Progenitor cell of endocrine pancreas (in vitro differentiated cells): ENCODE data around the gene GJB4. TPM values are rescaled to one million over a fixed set of nuclear protein-coding genes. Genes with fewer than 3 reads are reported as not detected.
"Not testable (repeated sequence)": the region's sequence is repeated elsewhere in the genome, so short reads cannot be mapped to it uniquely, and the experiment has no call there.

Experiments
- DNase-seq: peaks from one replicate; pipeline ENCODE4 v3.0.0; 2021; ENCODE audit warnings: low spot score; ENCODE audit not compliant: unreplicated experiment
- H3K27ac Mint-ChIP-seq: 2 replicates; pipeline ENCODE4 v1.8.0; 2021; ENCODE audit warnings: mild to moderate bottlenecking, moderate library complexity, mixed read lengths
- H3K27me3 Mint-ChIP-seq: 2 replicates; pipeline ENCODE4 v1.8.0; 2021; ENCODE audit warnings: mixed read lengths
- H3K36me3 Mint-ChIP-seq: 2 replicates; pipeline ENCODE4 v1.8.0; 2022; ENCODE audit warnings: mixed read lengths; ENCODE audit not compliant: insufficient read depth
- H3K4me1 Mint-ChIP-seq: 2 replicates; pipeline ENCODE4 v1.8.0; 2021; ENCODE audit warnings: low read depth, mixed read lengths
- H3K4me3 Mint-ChIP-seq: 2 replicates; pipeline ENCODE4 v1.8.0; 2021; ENCODE audit warnings: low read depth, mild to moderate bottlenecking, moderate library complexity, mixed read lengths
- H3K9me3 Mint-ChIP-seq: 2 replicates; pipeline ENCODE4 v1.8.0; 2021; ENCODE audit warnings: low read depth, mixed read lengths
- CTCF ChIP-seq: fragments of 200-600 bp; sonication (generic); IDR thresholded peaks from one replicate; pipeline ENCODE4 v1.5.0; 2021; ENCODE audit warnings: antibody characterized with exemption, mild to moderate bottlenecking; ENCODE audit not compliant: unreplicated experiment
- total RNA-seq: library from RNA; stranded (reverse); gene quantifications from 2 replicates; pipeline ENCODE4 v1.2.1, GENCODE V29; 2021

GJB4 gene
- total RNA-seq, 1 donor from 2014 or later: not detected

GRCh38 chr1:34800214-34800613 lies 40.7 kb downstream of the GJB4 start:
- no peak overlapping the region for H3K4me3 Mint-ChIP-seq
- no peak for TF ChIP-seq CTCF
- peaks cover 8% of the 10 kb centered on the region for H3K27me3 Mint-ChIP-seq
- H3K9me3 Mint-ChIP-seq: peaks cover 8% of the 10 kb centered on the region
- peaks cover 22% of the 10 kb centered on the region for H3K4me1 Mint-ChIP-seq
- no peak overlapping the region for H3K27ac Mint-ChIP-seq
- no peak for DNase-seq
- peaks cover 14% of the 10 kb centered on the region for H3K36me3 Mint-ChIP-seq

GRCh38 chr1:34803770-34804169 lies 44.2 kb downstream of the GJB4 start:
- no peak for DNase-seq
- Mint-ChIP-seq H3K9me3 (peaks cover 8% of the 10 kb centered on the region), H3K4me3 (no peak overlapping the region), H3K4me1 (peaks cover 2% of the 10 kb centered on the region), H3K27ac (no peak overlapping the region), H3K27me3 (no peaks in the 10 kb centered on the region), H3K36me3 (peaks cover 3% of the 10 kb centered on the region)
- no peak for TF ChIP-seq CTCF

GRCh38 chr1:34806396-34806795 lies 46.9 kb downstream of the GJB4 start:
- Mint-ChIP-seq H3K9me3 (peaks cover 12% of the 10 kb centered on the region), H3K27ac (no peak overlapping the region), H3K4me3 (no peak overlapping the region), H3K4me1 (no peaks in the 10 kb centered on the region), H3K27me3 (no peaks in the 10 kb centered on the region), H3K36me3 (peaks cover 3% of the 10 kb centered on the region)
- no peak for DNase-seq
- TF ChIP-seq CTCF: no peak

- Mint-ChIP-seq H3K9me3 (peaks cover 9% of the 10 kb centered on the region), H3K4me1 (peaks cover 2% of the 10 kb centered on the region), H3K27me3 (no peaks in the 10 kb centered on the region), H3K27ac (no peak overlapping the region), H3K36me3 (peaks cover 3% of the 10 kb centered on the region), H3K4me3 (no peak overlapping the region)
- no peak for TF ChIP-seq CTCF
- DNase-seq: no peak
These were observed 48.7 kb downstream of the GJB4 start for GRCh38 chr1:34808051-34808810.

GRCh38 chr1:34810781-34811180 lies 51.2 kb downstream of the GJB4 start:
- H3K9me3 Mint-ChIP-seq, H3K4me3 Mint-ChIP-seq, H3K27me3 Mint-ChIP-seq, H3K27ac Mint-ChIP-seq, H3K36me3 Mint-ChIP-seq, H3K4me1 Mint-ChIP-seq, DNase-seq: not testable (repeated sequence)

Other genes starting within 250 kb of the GJB4 start
- not detected in 2 replicates for gene GJB5, start 4.7 kb upstream of the GJB4 start, total RNA-seq
- 0.14 TPM in 1 of 2 replicates, not detected in the other for gene GJB3, start 21.5 kb downstream of the GJB4 start, total RNA-seq
- 42.2 and 48.0 TPM in 2 replicates for gene GJA4, start 33.3 kb downstream of the GJB4 start, total RNA-seq
- 35.7 and 39.5 TPM in 2 replicates for gene SMIM12, start 100.0 kb downstream of the GJB4 start, total RNA-seq
- 1.3 TPM in 2 replicates for gene DLGAP3, start 169.9 kb downstream of the GJB4 start, total RNA-seq
- 8.8 and 10.0 TPM in 2 replicates for gene TMEM35B, start 225.6 kb downstream of the GJB4 start, total RNA-seq